SK-N-SH treated with all-trans-retinoic acid at 6 μM for 48 hours (cell line): ENCODE measurements around the gene LPAR3.

Experiments
- PPARA ChIP-seq: fragments of 250-450 bp; sonication (Bioruptor Pico); IDR thresholded peaks from 2 replicates; pipeline ENCODE4 v1.5.0; 2020; ENCODE audit warnings: mild to moderate bottlenecking, borderline replicate concordance
- ZFP3 ChIP-seq: fragments of 250-450 bp; sonication (Bioruptor Pico); IDR thresholded peaks from 2 replicates; pipeline ENCODE4 v1.5.0; 2020; ENCODE audit warnings: mild to moderate bottlenecking, moderate library complexity
- ZNF70 ChIP-seq: fragments of 450-650 bp; formaldehyde crosslinking; IDR thresholded peaks from 2 replicates; pipeline ENCODE4 v1.5.0; 2020; ENCODE audit warnings: mild to moderate bottlenecking, moderate library complexity

DNA sequence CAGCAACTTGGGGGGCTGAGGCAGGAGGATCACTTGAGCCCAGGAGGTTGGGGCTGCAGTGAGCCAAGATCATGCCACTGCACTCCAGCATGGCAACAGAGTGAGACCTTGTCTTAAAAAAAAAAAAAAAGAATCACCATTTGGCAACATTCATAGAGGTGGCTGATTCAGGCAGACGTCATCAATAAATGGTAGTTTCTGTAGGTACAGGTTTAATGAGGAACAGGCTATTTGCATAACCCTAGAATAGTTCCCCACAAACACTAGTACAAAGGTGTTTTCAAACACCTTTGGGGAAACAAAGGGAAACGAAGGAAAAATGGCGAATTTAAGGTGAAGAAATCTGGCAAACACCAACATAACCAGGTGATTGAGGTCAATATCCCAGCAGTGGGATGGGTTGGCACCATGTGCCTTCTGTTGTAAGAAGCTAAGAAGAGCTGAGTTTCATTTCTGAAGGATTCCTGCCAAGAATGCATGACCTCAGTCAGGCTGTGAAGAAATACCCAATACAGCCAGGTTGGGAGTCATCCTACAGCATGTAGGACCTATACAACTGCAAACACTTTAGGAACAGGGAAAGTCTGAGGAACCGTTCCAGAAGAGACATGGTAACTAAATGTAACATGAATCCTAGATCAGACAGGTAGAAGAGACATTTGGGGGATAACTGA, 5.6 kb downstream of the LPAR3 start:
- TF ChIP-seq PPARA (no peak), ZFP3 (CRISPR knock-in tag) (no peak), ZNF70 (no peak)
